ENCODE measurements around the gene VPS37C. TPM values are rescaled to one million over a fixed set of nuclear protein-coding genes. Genes with fewer than 3 reads are reported as not detected.

Gene VPS37C
- total and polyA plus RNA-seq, 7 experiments from 2014 or later = 0.31 to 12.0 (median 7.9) TPM

GRCh38 chr11:61118004-61118403 is 43.2 kb downstream of the VPS37C start:
- no peaks in the 10 kb centered on the region for H3K27me3 Mint-ChIP-seq
- peaks cover 13 to 66% (median 47%) of the 10 kb centered on the region in 5 donors for H3K36me3 Mint-ChIP-seq
- peaks cover 52 to 93% (median 87%) of the 10 kb centered on the region in 7 donors for H3K4me1 Mint-ChIP-seq
- peak overlapping the region in 7 of 9 donors; percentile 52 to 100 (median 99) for H3K27ac Mint-ChIP-seq
- peaks cover 30 to 70% (median 44%) of the 10 kb centered on the region in 3 experiments for H3K36me3 ChIP-seq (ENCODE audit: control insufficient read depth in 2 of 3, insufficient read depth in 3 of 3, low read length in 3 of 3)
- DNase-seq (no peak), ATAC-seq (no peak)
- H3K9me3 Mint-ChIP-seq = peaks cover 0 to 9% (median 0%) of the 10 kb centered on the region in 11 donors
- POLR2A ChIA-PET = interaction anchor here (1.2 to 12.0 kb wide), 8 partner anchors 9 to 205 kb away, joined by 3 to 82 read pairs (median 6); partner anchors contain the start of gene TMEM109
- intact Hi-C loops (cut with micrococcal nuclease) = no loop called here
- H3K4me3 ChIP-seq (ENCODE audit: low read length) = no peak overlapping the region
- H3K4me3 Mint-ChIP-seq = peak overlapping the region in 2 of 10 donors; percentile 63 to 83
- H3K27me3 ChIP-seq (ENCODE audit: control insufficient read depth in 2 of 2, insufficient read depth in 2 of 2, low read length in 2 of 2) = no peaks in the 10 kb centered on the region
- CTCF ChIA-PET = interaction anchor here (0.8 to 4.1 kb wide), 3 partner anchors 11 to 146 kb away, joined by 3 to 24 read pairs (median 3); partner anchors contain the start of gene CD6
- no peaks in the 10 kb centered on the region for H3K9me3 ChIP-seq (ENCODE audit: control insufficient read depth in 2 of 3, low read length in 3 of 3)
- H3K27ac ChIP-seq (ENCODE audit: low read depth, low read length) = peak overlapping the region; percentile 79
- H3K4me1 ChIP-seq (ENCODE audit: control insufficient read depth in 2 of 2, insufficient read depth in 2 of 2, low read length in 2 of 2) = peaks cover 33 to 69% of the 10 kb centered on the region in 2 donors

- Histone ChIP-seq H3K4me1 (ENCODE audit: control insufficient read depth in 2 of 2, insufficient read depth in 2 of 2, low read length in 2 of 2) (peaks cover 41 to 78% of the 10 kb centered on the region in 2 donors), H3K9me3 (ENCODE audit: control insufficient read depth in 2 of 3, low read length in 3 of 3) (no peaks in the 10 kb centered on the region), H3K36me3 (ENCODE audit: control insufficient read depth in 2 of 3, insufficient read depth in 3 of 3, low read length in 3 of 3) (peaks cover 26 to 61% (median 38%) of the 10 kb centered on the region in 3 experiments), H3K27ac (ENCODE audit: low read depth, low read length) (peak overlapping the region; percentile 49), H3K27me3 (ENCODE audit: control insufficient read depth in 2 of 2, insufficient read depth in 2 of 2, low read length in 2 of 2) (no peaks in the 10 kb centered on the region), H3K4me3 (ENCODE audit: low read length) (no peak overlapping the region)
- Mint-ChIP-seq H3K27me3 (no peaks in the 10 kb centered on the region), H3K27ac (peak overlapping the region; percentile 48 to 98 (median 86)), H3K4me1 (peaks cover 61 to 95% (median 87%) of the 10 kb centered on the region in 7 donors), H3K4me3 (peak overlapping the region in 4 of 10 donors; percentile 39 to 56 (median 48)), H3K36me3 (peaks cover 10 to 67% (median 43%) of the 10 kb centered on the region in 5 donors), H3K9me3 (peaks cover 0 to 8% (median 0%) of the 10 kb centered on the region in 11 donors)
- DNase-seq (no peak), ATAC-seq (no peak)
- CTCF ChIA-PET = interaction anchor here (1.1 to 4.1 kb wide), 3 partner anchors 9 to 147 kb away, joined by 3 to 24 read pairs (median 3); no protein-coding TSS in a partner anchor
- POLR2A ChIA-PET = interaction anchor here (0.7 to 12.0 kb wide), 6 partner anchors 9 to 204 kb away, joined by 3 to 82 read pairs (median 6); partner anchors contain the start of genes CD5 and TMEM109
- intact Hi-C loops (cut with micrococcal nuclease) = no loop called here
These were observed 44.1 kb downstream of the VPS37C start for GRCh38 chr11:61117168-61117520.

GRCh38 chr11:61116426-61117167 is 44.6 kb downstream of the VPS37C start:
- no peak overlapping the region for H3K4me3 ChIP-seq (ENCODE audit: low read length)
- peaks cover 47 to 81% of the 10 kb centered on the region in 2 donors for H3K4me1 ChIP-seq (ENCODE audit: control insufficient read depth in 2 of 2, insufficient read depth in 2 of 2, low read length in 2 of 2)
- peaks cover 23 to 57% (median 38%) of the 10 kb centered on the region in 3 experiments for H3K36me3 ChIP-seq (ENCODE audit: control insufficient read depth in 2 of 3, insufficient read depth in 3 of 3, low read length in 3 of 3)
- H3K27me3 ChIP-seq (ENCODE audit: control insufficient read depth in 2 of 2, insufficient read depth in 2 of 2, low read length in 2 of 2) = no peaks in the 10 kb centered on the region
- Mint-ChIP-seq H3K4me1 (peaks cover 64 to 95% (median 87%) of the 10 kb centered on the region in 7 donors), H3K27ac (peak overlapping the region; percentile 48 to 98 (median 86)), H3K27me3 (no peaks in the 10 kb centered on the region), H3K4me3 (peak overlapping the region in 7 of 10 donors; percentile 36 to 66 (median 52)), H3K9me3 (peaks cover 0 to 8% (median 0%) of the 10 kb centered on the region in 11 donors), H3K36me3 (peaks cover 6 to 68% (median 43%) of the 10 kb centered on the region in 5 donors)
- ChIA-PET POLR2A (interaction anchor here (0.7 to 12.0 kb wide), 8 partner anchors 9 to 139 kb away, joined by 3 to 82 read pairs (median 6); partner anchors contain the start of gene CD5), CTCF (interaction anchor here (0.7 to 4.1 kb wide), 7 partner anchors 9 to 146 kb away, joined by 3 to 24 read pairs (median 4); no protein-coding TSS in a partner anchor)
- peak overlapping the region; percentile 49 for H3K27ac ChIP-seq (ENCODE audit: low read depth, low read length)
- no peaks in the 10 kb centered on the region for H3K9me3 ChIP-seq (ENCODE audit: control insufficient read depth in 2 of 3, low read length in 3 of 3)
- intact Hi-C loops (cut with micrococcal nuclease) = no loop called here
- ATAC-seq = no peak
- DNase-seq = no peak

- Histone ChIP-seq H3K4me1 (ENCODE audit: control insufficient read depth in 2 of 2, insufficient read depth in 2 of 2, low read length in 2 of 2) (peaks cover 55 to 81% of the 10 kb centered on the region in 2 donors), H3K4me3 (ENCODE audit: low read length) (no peak overlapping the region), H3K36me3 (ENCODE audit: control insufficient read depth in 2 of 3, insufficient read depth in 3 of 3, low read length in 3 of 3) (peaks cover 17 to 51% (median 35%) of the 10 kb centered on the region in 3 experiments), H3K9me3 (ENCODE audit: control insufficient read depth in 2 of 3, low read length in 3 of 3) (no peaks in the 10 kb centered on the region), H3K27me3 (ENCODE audit: control insufficient read depth in 2 of 2, insufficient read depth in 2 of 2, low read length in 2 of 2) (no peaks in the 10 kb centered on the region), H3K27ac (ENCODE audit: low read depth, low read length) (peak overlapping the region; percentile 78)
- ChIA-PET POLR2A (interaction anchor here (0.6 to 12.0 kb wide), 8 partner anchors 12 to 138 kb away, joined by 3 to 113 read pairs (median 4); partner anchors contain the start of gene CD5), CTCF (interaction anchor here (0.7 to 1.9 kb wide), 5 partner anchors 10 to 145 kb away, joined by 3 to 10 read pairs (median 4); no protein-coding TSS in a partner anchor)
- H3K36me3 Mint-ChIP-seq = peaks cover 6 to 70% (median 39%) of the 10 kb centered on the region in 5 donors
- intact Hi-C loops (cut with micrococcal nuclease) = no loop called here
- H3K4me3 Mint-ChIP-seq = peak overlapping the region in 8 of 10 donors; percentile 25 to 82 (median 50)
- ATAC-seq (no peak), DNase-seq (no peak)
- peaks cover 73 to 95% (median 88%) of the 10 kb centered on the region in 7 donors for H3K4me1 Mint-ChIP-seq
- peaks cover 0 to 8% (median 0%) of the 10 kb centered on the region in 11 donors for H3K9me3 Mint-ChIP-seq
- peak overlapping the region in 8 of 9 donors; percentile 71 to 98 (median 88) for H3K27ac Mint-ChIP-seq
- no peaks in the 10 kb centered on the region for H3K27me3 Mint-ChIP-seq
These were observed 45.6 kb downstream of the VPS37C start for GRCh38 chr11:61115498-61116224.

- POLR2A ChIA-PET = interaction anchor here (0.6 to 12.0 kb wide), 8 partner anchors 12 to 138 kb away, joined by 3 to 113 read pairs (median 18); partner anchors contain the start of gene CD5
- H3K4me1 Mint-ChIP-seq = peaks cover 75 to 95% (median 88%) of the 10 kb centered on the region in 7 donors
- H3K27me3 Mint-ChIP-seq = no peaks in the 10 kb centered on the region
- Histone ChIP-seq H3K27ac (ENCODE audit: low read depth, low read length) (peak overlapping the region; percentile 78), H3K4me1 (ENCODE audit: control insufficient read depth in 2 of 2, insufficient read depth in 2 of 2, low read length in 2 of 2) (peaks cover 54 to 81% of the 10 kb centered on the region in 2 donors), H3K9me3 (ENCODE audit: control insufficient read depth in 2 of 3, low read length in 3 of 3) (no peaks in the 10 kb centered on the region), H3K27me3 (ENCODE audit: control insufficient read depth in 2 of 2, insufficient read depth in 2 of 2, low read length in 2 of 2) (no peaks in the 10 kb centered on the region), H3K36me3 (ENCODE audit: control insufficient read depth in 2 of 3, insufficient read depth in 3 of 3, low read length in 3 of 3) (peaks cover 17 to 50% (median 33%) of the 10 kb centered on the region in 3 experiments), H3K4me3 (ENCODE audit: low read length) (no peak overlapping the region)
- peak overlapping the region in 8 of 9 donors; percentile 71 to 98 (median 87) for H3K27ac Mint-ChIP-seq
- intact Hi-C loops (cut with micrococcal nuclease) = loop anchor here (5.0 kb wide), 2 partner anchors 38 to 128 kb away; no protein-coding TSS in a partner anchor
- H3K36me3 Mint-ChIP-seq = peaks cover 6 to 71% (median 38%) of the 10 kb centered on the region in 5 donors
- no peak for ATAC-seq
- no peak for DNase-seq
- CTCF ChIA-PET = interaction anchor here (1.4 to 1.9 kb wide), 2 partner anchors 9 to 13 kb away, joined by 4 to 10 read pairs; no protein-coding TSS in a partner anchor
- H3K4me3 Mint-ChIP-seq = peak overlapping the region in 9 of 10 donors; percentile 25 to 82 (median 58)
- H3K9me3 Mint-ChIP-seq = peaks cover 0 to 8% (median 0%) of the 10 kb centered on the region in 11 donors
These were observed 46.3 kb downstream of the VPS37C start for GRCh38 chr11:61114913-61115312.

Data from naive thymus-derived CD4-positive, alpha-beta T cell (primary cell).